ENCODE results near the gene PAN3. TPM values are rescaled to one million over a fixed set of nuclear protein-coding genes. Genes with fewer than 3 reads are reported as not detected.

The PAN3 gene
- total RNA-seq, 1 donor: 22.8 TPM

DNA sequence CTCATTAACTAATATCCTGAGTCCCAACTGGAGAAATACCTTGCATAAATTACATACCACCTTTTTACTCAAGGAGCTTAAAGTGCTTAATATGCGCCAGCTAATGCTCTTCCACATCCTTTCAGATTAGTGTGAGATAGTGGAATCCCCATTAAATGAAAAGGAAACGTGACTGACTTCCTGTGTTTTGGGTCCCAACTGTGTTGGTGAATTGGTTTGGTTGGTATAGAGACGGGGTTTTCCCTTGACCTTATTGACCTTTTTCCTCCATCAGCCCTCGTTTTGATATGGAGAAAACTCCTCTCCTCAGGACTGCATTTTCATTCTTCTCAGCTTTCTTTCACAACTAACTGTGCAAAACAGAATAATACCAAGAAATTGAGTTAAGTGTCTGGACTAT is 163.5 kb downstream of the PAN3 start:
- no peak overlapping the region for H3K4me3 ChIP-seq (ENCODE audit: low read depth, low read length)
- no peak for TF ChIP-seq CTCF (IDR thresholded peaks at IDR 0.05; ENCODE audit: insufficient read depth, low read length)
- DNase-seq (ENCODE audit: low read depth): no peak

DNA sequence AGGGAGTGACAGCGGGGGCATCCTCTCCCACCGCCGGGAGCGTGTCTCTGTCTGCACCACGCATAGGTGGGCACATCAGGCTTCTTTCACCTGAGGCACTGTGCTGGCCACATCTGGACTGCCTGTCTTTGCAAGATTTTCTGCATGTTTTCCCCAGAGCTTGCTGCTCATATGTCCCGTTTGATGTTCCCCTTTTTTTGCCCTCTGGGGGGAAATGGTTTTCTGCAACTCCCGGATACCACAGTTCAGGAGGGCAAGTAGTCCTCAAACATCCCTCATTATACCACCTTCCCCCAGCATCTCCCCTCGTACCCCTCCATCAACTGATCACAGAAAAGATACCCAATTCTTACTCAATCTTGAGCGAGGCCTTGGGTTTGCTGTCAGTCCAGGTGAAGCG is 168.0 kb downstream of the PAN3 start:
- no peak for TF ChIP-seq CTCF (IDR thresholded peaks at IDR 0.05; ENCODE audit: insufficient read depth, low read length)
- H3K4me3 ChIP-seq (ENCODE audit: low read depth, low read length): no peak overlapping the region
- no peak for DNase-seq (ENCODE audit: low read depth)

- peak; percentile 34 for DNase-seq (ENCODE audit: low read depth)
Measured at GRCh38 chr13:28313579-28313978, 175.2 kb downstream of the PAN3 start.

GRCh38 chr13:28314879-28315278 is 176.5 kb downstream of the PAN3 start:
- DNase-seq (ENCODE audit: low read depth): no peak
- TF ChIP-seq CTCF (IDR thresholded peaks at IDR 0.05; ENCODE audit: insufficient read depth, low read length): no peak
- H3K4me3 ChIP-seq (ENCODE audit: low read depth, low read length): no peak overlapping the region

More at GRCh38 chr13:28313579-28313978, 175.2 kb downstream of the PAN3 start:
- H3K4me3 ChIP-seq (ENCODE audit: low read depth, low read length): no peak overlapping the region
- peak; percentile 26 for TF ChIP-seq CTCF (IDR thresholded peaks at IDR 0.05; ENCODE audit: insufficient read depth, low read length)

GRCh38 chr13:28316129-28316528 is 177.8 kb downstream of the PAN3 start:
- TF ChIP-seq CTCF (IDR thresholded peaks at IDR 0.05; ENCODE audit: insufficient read depth, low read length): no peak
- no peak for DNase-seq (ENCODE audit: low read depth)
- H3K4me3 ChIP-seq (ENCODE audit: low read depth, low read length): no peak overlapping the region

GRCh38 chr13:28316836-28317235 is 178.5 kb downstream of the PAN3 start:
- TF ChIP-seq CTCF (IDR thresholded peaks at IDR 0.05; ENCODE audit: insufficient read depth, low read length): no peak
- no peak overlapping the region for H3K4me3 ChIP-seq (ENCODE audit: low read depth, low read length)
- DNase-seq (ENCODE audit: low read depth): no peak

DNA sequence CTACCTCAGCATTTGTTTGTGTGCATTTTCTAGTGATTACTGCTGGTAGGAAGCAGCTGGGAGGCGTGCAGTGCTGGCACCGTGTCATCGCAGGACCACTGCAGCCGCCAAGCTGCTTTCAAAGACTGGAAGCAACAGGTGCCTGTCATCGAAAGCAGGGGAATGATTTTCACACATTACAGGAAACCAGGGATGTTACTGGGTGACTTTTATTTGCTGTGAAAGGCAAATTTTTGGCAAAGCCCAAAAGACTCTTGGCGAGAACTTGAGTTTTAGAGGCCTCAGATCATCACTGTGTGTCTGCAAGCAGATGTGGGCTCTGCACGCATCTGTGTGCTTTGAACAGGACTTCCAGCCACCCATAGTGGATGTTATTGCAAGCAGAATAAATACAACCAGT is 180.2 kb downstream of the PAN3 start:
- H3K4me3 ChIP-seq (ENCODE audit: low read depth, low read length): no peak overlapping the region
- no peak for TF ChIP-seq CTCF (IDR thresholded peaks at IDR 0.05; ENCODE audit: insufficient read depth, low read length)
- DNase-seq (ENCODE audit: low read depth): no peak

All from fibroblast of the aortic adventitia (primary cell).